SK-N-SH treated with all-trans-retinoic acid at 6 μM for 48 hours (cell line): ENCODE results near the gene PSMD6.
A peak's percentile ranks its signal among the peaks of the same experiment; 100 is the strongest.

Experiments
- ATAC-seq: fragments of 200-7000 bp; cut with Tn5 transposase; 3 replicates; pipeline ENCODE4 v1.9.1; 2020; ENCODE audit warnings: mild to moderate bottlenecking, moderate library complexity
- ARNTL ChIP-seq: fragments of 450-650 bp; formaldehyde crosslinking; IDR thresholded peaks from 2 replicates; pipeline ENCODE4 v1.5.0; 2020; ENCODE audit warnings: low read depth, mild to moderate bottlenecking, moderate library complexity, borderline replicate concordance
- BACH2 ChIP-seq: fragments of 250-450 bp; sonication (Bioruptor Pico); IDR thresholded peaks from 2 replicates; pipeline ENCODE4 v1.9.0; 2021; ENCODE audit warnings: mild to moderate bottlenecking, borderline replicate concordance
- CSDC2 ChIP-seq: fragments of 250-450 bp; sonication (Bioruptor Pico); IDR thresholded peaks from 2 replicates; pipeline ENCODE4 v1.5.0; 2020; ENCODE audit warnings: mild to moderate bottlenecking, moderate library complexity
- ESRRG ChIP-seq: fragments of 250-450 bp; sonication (Bioruptor Pico); IDR thresholded peaks from 2 replicates; pipeline ENCODE4 v1.6.1; 2021; ENCODE audit warnings: mild to moderate bottlenecking
- ISL1 ChIP-seq: fragments of 250-450 bp; sonication (Bioruptor Pico); IDR thresholded peaks from 2 replicates; pipeline ENCODE4 v2.1.2; 2022; ENCODE audit warnings: mild to moderate bottlenecking, moderate library complexity
- OSR1 ChIP-seq: fragments of 250-450 bp; sonication (Bioruptor Pico); IDR thresholded peaks from 2 replicates; pipeline ENCODE4 v1.8.0; 2022; ENCODE audit warnings: moderate library complexity, mild to moderate bottlenecking, inconsistent platforms
- PPARA ChIP-seq: fragments of 250-450 bp; sonication (Bioruptor Pico); IDR thresholded peaks from 2 replicates; pipeline ENCODE4 v1.5.0; 2020; ENCODE audit warnings: mild to moderate bottlenecking, borderline replicate concordance
- RARB ChIP-seq: fragments of 250-450 bp; sonication (Bioruptor Pico); IDR thresholded peaks from 2 replicates; pipeline ENCODE4 v1.8.0; 2021; ENCODE audit warnings: mild to moderate bottlenecking, moderate library complexity
- SNAI2 ChIP-seq: fragments of 250-450 bp; sonication (Bioruptor Pico); IDR thresholded peaks from 2 replicates; pipeline ENCODE4 v1.5.0; 2020; ENCODE audit warnings: mild to moderate bottlenecking, moderate library complexity
- TCF4 ChIP-seq: fragments of 250-450 bp; sonication (Bioruptor Pico); IDR thresholded peaks from 2 replicates; pipeline ENCODE4 v1.8.0; 2021; ENCODE audit warnings: mild to moderate bottlenecking, moderate library complexity, borderline replicate concordance
- TOX ChIP-seq: fragments of 250-450 bp; sonication (Bioruptor Pico); IDR thresholded peaks from 2 replicates; pipeline ENCODE4 v1.8.0; 2021; ENCODE audit warnings: mild to moderate bottlenecking, moderate library complexity, borderline replicate concordance
- ZC3H10 ChIP-seq: fragments of 250-450 bp; sonication (Bioruptor Pico); IDR thresholded peaks from 2 replicates; pipeline ENCODE4 v1.5.1; 2021; ENCODE audit warnings: mild to moderate bottlenecking, moderate library complexity
- ZFP3 ChIP-seq: fragments of 250-450 bp; sonication (Bioruptor Pico); IDR thresholded peaks from 2 replicates; pipeline ENCODE4 v1.5.0; 2020; ENCODE audit warnings: mild to moderate bottlenecking, moderate library complexity
- ZFP30 ChIP-seq: fragments of 450-650 bp; formaldehyde crosslinking; IDR thresholded peaks from 2 replicates; pipeline ENCODE4 v1.5.0; 2022; ENCODE audit warnings: mild to moderate bottlenecking, moderate library complexity
- ZNF565 ChIP-seq: fragments of 450-650 bp; formaldehyde crosslinking; conservative IDR thresholded peaks from 2 replicates; pipeline ENCODE4 v1.5.0; 2020; ENCODE audit warnings: low read depth, mild to moderate bottlenecking, moderate library complexity
- ZNF70 ChIP-seq: fragments of 450-650 bp; formaldehyde crosslinking; IDR thresholded peaks from 2 replicates; pipeline ENCODE4 v1.5.0; 2020; ENCODE audit warnings: mild to moderate bottlenecking, moderate library complexity
- ZNF8 ChIP-seq: fragments of 450-650 bp; formaldehyde crosslinking; IDR thresholded peaks from 2 replicates; pipeline ENCODE4 v1.5.0; 2020; ENCODE audit warnings: mild to moderate bottlenecking, moderate library complexity
- TF ChIP-seq, protein P1 (sequence below): fragments of 250-450 bp; sonication (Bioruptor Pico); IDR thresholded peaks from 2 replicates; pipeline ENCODE4 v1.5.0; 2020; ENCODE audit warnings: mild to moderate bottlenecking, moderate library complexity
- TF ChIP-seq, protein P2 (sequence below): fragments of 250-450 bp; sonication (Bioruptor Pico); IDR thresholded peaks from 2 replicates; pipeline ENCODE4 v1.5.1; 2021; ENCODE audit warnings: mild to moderate bottlenecking, moderate library complexity
- TF ChIP-seq, protein P3 (sequence below): fragments of 250-450 bp; sonication (Bioruptor Pico); IDR thresholded peaks from 2 replicates; pipeline ENCODE4 v1.8.0; 2020; ENCODE audit warnings: mild to moderate bottlenecking, moderate library complexity, borderline replicate concordance

The PSMD6 gene

DNA sequence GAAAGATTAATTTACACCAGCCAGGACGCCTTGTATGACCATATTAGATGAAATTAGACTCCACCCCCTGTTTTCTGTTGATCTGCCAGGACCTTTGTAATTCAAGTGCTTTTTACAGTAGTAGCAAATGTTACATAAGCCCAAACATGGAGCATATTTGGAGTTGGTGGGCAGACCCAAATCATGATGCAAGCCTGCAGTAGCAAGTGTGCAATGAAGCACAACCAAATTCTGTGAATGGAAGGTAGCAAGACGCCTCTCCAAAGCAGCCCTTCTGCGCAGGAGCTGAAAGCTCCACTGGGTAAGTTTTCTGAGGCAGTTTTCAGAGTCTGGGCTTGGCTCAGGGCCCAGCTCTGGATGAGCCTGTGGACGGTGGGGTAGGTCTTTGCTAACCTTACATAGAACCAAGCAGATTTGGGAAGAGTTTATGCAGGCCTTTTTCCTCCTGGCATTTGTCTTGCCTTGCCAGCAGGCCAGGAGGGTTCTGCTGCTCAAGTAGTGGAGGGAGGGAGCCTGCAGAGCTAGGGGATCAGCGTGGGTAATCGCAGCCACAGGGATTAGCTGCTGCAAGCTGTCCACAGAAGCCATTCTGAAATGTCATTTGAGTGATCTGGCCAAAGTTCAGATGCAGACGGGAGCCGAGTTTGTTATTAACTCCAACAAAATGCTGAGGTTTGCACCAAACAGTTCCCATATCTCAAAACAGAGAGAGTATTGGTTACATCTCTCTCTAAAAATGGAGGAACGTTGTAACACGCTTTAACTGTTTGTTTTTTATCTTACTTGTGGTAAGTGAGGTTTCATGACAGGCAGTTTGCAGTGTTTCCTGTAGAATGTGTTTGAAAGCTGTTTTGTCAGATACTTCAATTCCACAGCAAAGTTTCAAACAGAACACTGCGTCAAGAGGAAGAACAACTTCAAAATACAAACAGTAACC lies 55.4 kb downstream of the PSMD6 start:
- TF ChIP-seq ZNF70 (no peak), ESRRG (CRISPR knock-in tag) (no peak), BACH2 (CRISPR knock-in tag) (no peak), PPARA (no peak), ZNF8 (CRISPR knock-in tag) (no peak), TOX (CRISPR knock-in tag) (no peak), ISL1 (CRISPR knock-in tag) (no peak), OSR1 (no peak), ARNTL (CRISPR knock-in tag) (no peak), ZC3H10 (CRISPR knock-in tag) (no peak)
- TF ChIP-seq, protein P1, sequence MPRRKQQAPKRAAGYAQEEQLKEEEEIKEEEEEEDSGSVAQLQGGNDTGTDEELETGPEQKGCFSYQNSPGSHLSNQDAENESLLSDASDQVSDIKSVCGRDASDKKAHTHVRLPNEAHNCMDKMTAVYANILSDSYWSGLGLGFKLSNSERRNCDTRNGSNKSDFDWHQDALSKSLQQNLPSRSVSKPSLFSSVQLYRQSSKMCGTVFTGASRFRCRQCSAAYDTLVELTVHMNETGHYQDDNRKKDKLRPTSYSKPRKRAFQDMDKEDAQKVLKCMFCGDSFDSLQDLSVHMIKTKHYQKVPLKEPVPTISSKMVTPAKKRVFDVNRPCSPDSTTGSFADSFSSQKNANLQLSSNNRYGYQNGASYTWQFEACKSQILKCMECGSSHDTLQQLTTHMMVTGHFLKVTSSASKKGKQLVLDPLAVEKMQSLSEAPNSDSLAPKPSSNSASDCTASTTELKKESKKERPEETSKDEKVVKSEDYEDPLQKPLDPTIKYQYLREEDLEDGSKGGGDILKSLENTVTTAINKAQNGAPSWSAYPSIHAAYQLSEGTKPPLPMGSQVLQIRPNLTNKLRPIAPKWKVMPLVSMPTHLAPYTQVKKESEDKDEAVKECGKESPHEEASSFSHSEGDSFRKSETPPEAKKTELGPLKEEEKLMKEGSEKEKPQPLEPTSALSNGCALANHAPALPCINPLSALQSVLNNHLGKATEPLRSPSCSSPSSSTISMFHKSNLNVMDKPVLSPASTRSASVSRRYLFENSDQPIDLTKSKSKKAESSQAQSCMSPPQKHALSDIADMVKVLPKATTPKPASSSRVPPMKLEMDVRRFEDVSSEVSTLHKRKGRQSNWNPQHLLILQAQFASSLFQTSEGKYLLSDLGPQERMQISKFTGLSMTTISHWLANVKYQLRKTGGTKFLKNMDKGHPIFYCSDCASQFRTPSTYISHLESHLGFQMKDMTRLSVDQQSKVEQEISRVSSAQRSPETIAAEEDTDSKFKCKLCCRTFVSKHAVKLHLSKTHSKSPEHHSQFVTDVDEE: no peak
- ATAC-seq: peak; percentile 69

DNA sequence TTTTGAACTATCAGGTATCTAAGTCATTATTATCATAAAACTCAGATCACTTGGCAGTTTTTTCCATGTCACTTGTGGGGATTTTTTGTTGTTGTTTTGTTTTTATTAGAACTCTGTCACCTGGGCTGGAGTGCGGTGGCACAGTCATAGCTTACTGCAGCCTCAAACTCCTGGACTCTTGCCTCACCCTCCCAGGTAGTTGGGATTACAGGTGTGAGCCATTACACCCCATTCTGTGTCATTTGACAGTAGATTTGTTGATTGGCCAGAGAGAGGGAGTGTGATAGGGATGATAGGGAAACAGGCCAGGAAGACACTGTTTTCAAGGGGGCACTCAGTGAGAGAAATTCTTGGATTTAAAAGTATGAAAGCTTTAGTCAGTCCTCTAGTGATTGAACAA lies 56.4 kb downstream of the PSMD6 start:
- no peak for ATAC-seq
- no peak for TF ChIP-seq ZFP30 (CRISPR knock-in tag)
- TF ChIP-seq PPARA: no peak
- TF ChIP-seq RARB (CRISPR knock-in tag): no peak
- TF ChIP-seq, protein P2, sequence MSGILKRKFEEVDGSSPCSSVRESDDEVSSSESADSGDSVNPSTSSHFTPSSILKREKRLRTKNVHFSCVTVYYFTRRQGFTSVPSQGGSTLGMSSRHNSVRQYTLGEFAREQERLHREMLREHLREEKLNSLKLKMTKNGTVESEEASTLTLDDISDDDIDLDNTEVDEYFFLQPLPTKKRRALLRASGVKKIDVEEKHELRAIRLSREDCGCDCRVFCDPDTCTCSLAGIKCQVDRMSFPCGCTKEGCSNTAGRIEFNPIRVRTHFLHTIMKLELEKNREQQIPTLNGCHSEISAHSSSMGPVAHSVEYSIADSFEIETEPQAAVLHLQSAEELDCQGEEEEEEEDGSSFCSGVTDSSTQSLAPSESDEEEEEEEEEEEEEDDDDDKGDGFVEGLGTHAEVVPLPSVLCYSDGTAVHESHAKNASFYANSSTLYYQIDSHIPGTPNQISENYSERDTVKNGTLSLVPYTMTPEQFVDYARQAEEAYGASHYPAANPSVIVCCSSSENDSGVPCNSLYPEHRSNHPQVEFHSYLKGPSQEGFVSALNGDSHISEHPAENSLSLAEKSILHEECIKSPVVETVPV (CRISPR knock-in tag): no peak
- TF ChIP-seq, protein P1: no peak
- TF ChIP-seq TCF4 (CRISPR knock-in tag): no peak
- TF ChIP-seq ZNF8 (CRISPR knock-in tag): no peak
- TF ChIP-seq TOX (CRISPR knock-in tag): no peak
- no peak for TF ChIP-seq ZC3H10 (CRISPR knock-in tag)
- TF ChIP-seq SNAI2 (CRISPR knock-in tag): no peak
- TF ChIP-seq OSR1: no peak
- no peak for TF ChIP-seq CSDC2 (CRISPR knock-in tag)
- TF ChIP-seq, protein P3, sequence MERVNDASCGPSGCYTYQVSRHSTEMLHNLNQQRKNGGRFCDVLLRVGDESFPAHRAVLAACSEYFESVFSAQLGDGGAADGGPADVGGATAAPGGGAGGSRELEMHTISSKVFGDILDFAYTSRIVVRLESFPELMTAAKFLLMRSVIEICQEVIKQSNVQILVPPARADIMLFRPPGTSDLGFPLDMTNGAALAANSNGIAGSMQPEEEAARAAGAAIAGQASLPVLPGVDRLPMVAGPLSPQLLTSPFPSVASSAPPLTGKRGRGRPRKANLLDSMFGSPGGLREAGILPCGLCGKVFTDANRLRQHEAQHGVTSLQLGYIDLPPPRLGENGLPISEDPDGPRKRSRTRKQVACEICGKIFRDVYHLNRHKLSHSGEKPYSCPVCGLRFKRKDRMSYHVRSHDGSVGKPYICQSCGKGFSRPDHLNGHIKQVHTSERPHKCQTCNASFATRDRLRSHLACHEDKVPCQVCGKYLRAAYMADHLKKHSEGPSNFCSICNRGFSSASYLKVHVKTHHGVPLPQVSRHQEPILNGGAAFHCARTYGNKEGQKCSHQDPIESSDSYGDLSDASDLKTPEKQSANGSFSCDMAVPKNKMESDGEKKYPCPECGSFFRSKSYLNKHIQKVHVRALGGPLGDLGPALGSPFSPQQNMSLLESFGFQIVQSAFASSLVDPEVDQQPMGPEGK: no peak
- TF ChIP-seq ZNF565 (CRISPR knock-in tag): no peak
- TF ChIP-seq, all 23 proteins: peak for 0

DNA sequence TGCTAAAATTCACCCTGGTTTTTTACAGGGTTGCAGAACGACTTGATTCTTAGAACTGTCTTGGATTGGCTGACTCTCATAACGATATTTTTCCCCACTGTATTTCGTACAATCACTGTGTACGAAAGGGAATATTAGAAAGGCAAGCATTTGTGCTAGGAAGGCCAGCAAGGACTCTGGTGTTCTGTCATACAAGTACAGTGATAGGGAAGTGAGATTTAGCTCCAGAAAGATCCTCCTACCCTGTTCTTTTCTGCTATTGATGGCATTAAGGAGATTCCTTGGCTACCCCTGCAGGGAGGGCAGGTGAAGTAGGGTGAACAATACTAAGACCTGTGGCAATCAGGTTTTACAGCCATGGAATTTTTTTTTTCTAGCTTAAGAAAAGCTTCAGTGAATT lies 57.3 kb downstream of the PSMD6 start:
- no peak for ATAC-seq
- no peak for TF ChIP-seq CSDC2 (CRISPR knock-in tag)
- no peak for TF ChIP-seq ZNF70
- TF ChIP-seq, protein P1: no peak
- TF ChIP-seq ZC3H10 (CRISPR knock-in tag): no peak
- TF ChIP-seq OSR1: no peak
- TF ChIP-seq ZFP3 (CRISPR knock-in tag): no peak
- no peak for TF ChIP-seq ZFP30 (CRISPR knock-in tag)
- TF ChIP-seq, protein P2 (CRISPR knock-in tag): no peak
- TF ChIP-seq RARB (CRISPR knock-in tag): no peak
- no peak for TF ChIP-seq ZNF8 (CRISPR knock-in tag)
